GM21381 (cell line): Measurements from ENCODE around the gene SLC26A11.

Experiments used
- ATAC-seq: cut with Tn5 transposase; IDR thresholded peaks from one replicate; pipeline ENCODE4 v1.9.1; 2021; ENCODE audit warnings: mild to moderate bottlenecking, moderate library complexity; ENCODE audit not compliant: unreplicated experiment

Gene SLC26A11

DNA sequence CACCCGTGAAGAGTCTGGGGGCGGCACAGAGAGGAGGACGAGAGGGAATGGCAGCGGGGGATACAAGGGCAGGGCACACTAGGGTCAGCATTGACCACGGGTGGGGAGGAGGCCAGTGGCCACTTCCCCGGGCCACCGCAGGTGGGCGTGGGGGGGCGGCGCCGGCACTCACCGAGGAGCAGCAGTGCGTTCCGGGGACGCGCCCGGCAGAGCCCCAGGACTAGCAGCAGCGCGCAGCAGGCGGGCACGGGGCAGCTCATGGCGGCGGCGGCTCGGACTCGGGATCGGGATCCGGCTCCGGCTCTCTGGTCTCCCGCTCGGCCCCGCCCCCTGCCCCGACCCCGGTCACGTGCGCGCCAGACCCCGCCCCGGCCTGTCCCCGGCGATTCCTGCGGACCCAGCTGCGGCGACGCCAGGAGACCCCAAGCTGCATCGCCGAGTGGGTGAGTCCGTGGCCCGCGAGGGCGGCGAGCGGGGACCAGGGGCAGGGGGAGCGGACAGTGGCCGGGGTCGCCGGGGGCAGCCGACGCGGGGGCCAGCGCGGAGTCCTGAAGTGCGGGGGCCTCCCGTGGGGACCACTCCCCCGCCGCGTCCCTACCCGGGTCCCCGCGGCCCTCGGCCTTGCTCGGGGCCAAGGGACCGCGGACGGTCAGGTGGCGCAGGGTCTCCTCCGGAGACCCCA is at the start of gene SLC26A11, which contains the start of gene SGSH:
SLC26A11 (plus strand) TSS at position 374 of the 682 bp plus-strand sequence. CDS start 1,134 bp downstream, outside the sequence.
SGSH (minus strand) TSS at position 280 of the 682 bp plus-strand sequence; CDS start at position 260, 20 bp downstream.
- ATAC-seq: peak; percentile 32

DNA sequence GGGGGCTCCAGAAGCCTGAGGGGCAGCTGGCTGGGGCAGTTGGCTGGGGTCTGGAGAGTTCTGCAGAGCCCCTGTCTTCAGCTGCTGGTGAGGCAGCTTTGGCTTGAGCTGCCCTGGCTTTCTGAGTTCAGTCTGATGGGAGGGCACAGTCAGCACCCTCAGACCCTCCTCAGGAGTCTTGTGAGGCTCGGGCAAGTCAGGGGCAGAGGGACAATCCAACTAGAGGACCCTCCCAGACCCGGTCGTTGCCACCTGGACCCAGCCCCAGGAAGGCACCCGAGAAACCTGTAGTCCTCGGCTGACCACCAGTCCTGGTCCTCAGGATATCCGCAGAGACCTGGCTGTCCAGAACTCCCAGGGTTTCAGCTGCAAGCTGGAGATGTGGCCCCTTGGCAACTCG is 48.5 kb upstream of the SLC26A11 start:
- no peak for ATAC-seq

- ATAC-seq: no peak
These were observed 47.1 kb upstream of the SLC26A11 start for GRCh38 chr17:80173126-80173525.

DNA sequence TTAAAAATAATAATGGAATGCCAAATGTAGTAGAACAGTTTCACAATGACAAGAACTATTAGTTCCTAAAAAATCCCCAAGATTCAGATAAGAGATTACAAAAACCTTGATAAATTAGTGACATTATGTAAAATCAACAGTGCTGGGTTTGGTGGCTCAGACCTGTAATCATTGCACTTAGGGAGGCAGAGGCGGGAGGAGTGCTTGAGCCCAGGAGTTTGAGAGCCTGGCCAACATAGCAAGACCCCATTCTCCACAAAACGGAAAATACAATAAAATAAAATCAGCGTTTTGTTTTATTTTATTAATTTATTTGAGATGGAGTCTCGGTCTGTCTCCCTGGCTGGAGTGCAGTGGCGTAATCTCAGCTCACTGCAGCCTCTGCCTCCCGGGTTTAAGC is 46.3 kb upstream of the SLC26A11 start:
- ATAC-seq: no peak

DNA sequence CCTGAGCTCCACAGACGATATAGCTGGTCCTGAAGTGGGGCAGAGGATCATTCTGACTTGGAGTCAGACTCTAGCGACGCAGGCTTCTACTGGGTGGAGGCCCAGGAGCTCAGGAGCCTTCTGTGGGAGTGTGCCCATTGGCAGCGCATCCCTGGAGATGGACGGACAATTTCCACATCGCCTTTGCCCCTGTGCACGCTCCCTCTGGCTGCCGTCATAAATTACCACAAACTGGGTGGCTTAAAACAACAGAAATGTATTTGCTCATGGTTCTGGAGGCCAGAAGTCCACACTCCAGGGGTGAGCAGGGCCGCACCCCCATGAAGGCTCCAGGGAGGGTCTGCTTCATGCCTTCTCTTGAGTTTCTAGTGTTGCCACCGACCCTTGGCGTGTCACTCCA is 43.5 kb upstream of the SLC26A11 start:
- ATAC-seq: no peak

- ATAC-seq: no peak
These were observed 42.1 kb upstream of the SLC26A11 start for GRCh38 chr17:80177986-80178595.

DNA sequence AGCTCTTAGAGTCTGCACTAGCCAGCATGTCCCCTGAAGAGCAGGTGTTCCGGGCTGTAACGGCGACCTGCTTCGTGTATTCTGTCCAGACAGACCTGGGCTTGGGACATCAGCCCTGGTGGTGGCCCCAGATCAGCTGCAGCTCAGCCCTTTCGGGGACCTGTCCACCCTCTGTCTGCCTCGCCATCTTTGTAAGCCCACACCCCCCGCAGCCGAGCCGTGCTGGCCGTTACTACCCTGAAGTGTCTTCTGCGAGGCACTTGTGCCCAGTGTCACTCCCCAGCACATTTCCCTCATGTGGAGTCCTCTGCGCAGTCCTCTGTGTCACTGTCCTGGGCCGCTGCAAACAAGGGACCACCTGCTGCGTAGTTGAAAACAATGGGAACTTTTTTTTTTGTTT is 40.0 kb upstream of the SLC26A11 start:
- no peak for ATAC-seq

GRCh38 chr17:80181431-80181830 is 38.8 kb upstream of the SLC26A11 start:
- ATAC-seq: no peak

- ATAC-seq: no peak
These were observed 37.9 kb upstream of the SLC26A11 start for GRCh38 chr17:80182118-80182844.

DNA sequence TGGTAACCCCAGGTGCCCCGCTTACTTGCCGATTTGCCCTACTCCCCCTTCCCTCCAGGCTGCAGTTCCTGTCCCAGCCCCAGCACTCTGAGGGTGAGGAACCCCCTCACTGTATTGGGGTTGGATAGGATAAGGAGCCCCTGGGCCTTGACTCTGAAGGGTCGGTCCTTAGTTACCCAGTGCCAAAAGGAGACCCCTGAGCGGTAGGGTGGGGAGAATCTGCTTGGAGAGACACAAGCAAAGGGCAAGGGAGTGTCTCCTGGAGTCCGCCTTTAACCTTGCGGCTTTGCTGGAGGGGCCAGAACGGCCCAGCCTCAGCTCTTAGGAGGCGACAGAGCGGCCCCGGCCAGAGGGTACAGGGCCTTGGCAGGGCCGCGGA is 37.4 kb upstream of the SLC26A11 start:
- ATAC-seq: no peak

DNA sequence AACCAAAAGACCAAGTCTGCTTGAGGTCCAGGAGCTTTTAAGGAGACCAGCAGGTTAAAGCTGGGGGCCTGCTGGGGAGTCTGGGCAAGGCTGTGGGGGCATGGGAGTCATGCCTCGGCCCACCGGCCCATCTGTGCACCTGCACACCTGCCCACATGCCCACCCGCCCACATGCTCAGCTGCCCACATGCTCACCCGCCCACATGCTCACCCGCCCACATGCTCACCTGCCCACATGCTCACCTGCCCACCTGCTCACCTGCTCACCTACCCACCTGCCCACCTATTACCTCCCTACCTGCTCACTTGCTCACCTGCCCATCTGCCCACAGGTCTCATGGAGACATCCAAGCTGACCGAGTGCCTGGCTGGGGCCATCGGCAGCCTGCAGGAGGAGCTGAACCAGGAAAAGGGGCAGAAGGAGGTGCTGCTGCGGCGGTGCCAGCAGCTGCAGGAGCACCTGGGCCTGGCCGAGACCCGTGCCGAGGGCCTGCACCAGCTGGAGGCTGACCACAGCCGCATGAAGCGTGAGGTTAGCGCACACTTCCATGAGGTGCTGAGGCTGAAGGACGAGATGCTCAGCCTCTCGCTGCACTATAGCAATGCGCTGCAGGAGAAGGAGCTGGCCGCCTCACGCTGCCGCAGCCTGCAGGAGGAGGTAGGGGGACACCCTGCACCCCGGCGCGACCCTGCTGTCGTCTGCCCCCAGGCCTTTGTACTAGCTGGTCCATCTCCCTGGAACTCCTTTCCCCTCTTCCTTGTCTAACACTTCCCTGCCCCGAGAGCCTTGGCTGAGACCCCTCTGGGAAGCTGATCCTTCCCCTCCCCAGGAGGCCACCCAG is 36.4 kb upstream of the SLC26A11 start:
- ATAC-seq: no peak

- no peak for ATAC-seq
These were observed 35.9 kb upstream of the SLC26A11 start for GRCh38 chr17:80184423-80184714.

DNA sequence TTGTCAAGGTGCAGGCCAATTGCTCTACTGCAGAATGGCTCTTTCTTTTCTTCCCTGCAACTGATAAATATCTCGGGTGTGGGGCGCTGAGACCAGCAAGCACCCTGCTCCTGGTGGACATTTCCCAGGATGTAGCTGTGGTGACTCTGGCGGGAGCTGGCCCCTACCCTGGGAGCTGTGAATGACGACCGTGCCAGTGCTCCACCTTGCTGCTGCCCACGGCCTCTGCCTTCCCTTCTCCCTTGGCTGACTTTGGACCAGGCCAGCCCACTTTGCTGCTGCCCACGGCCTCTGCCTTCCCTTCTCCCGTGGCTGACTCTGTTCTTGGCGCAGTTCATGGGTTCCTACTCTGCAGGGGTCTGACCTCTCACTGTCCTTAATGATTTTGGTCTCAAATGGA is 34.3 kb upstream of the SLC26A11 start:
- ATAC-seq: no peak

GRCh38 chr17:80187090-80187489 is 33.1 kb upstream of the SLC26A11 start:
- ATAC-seq: no peak

DNA sequence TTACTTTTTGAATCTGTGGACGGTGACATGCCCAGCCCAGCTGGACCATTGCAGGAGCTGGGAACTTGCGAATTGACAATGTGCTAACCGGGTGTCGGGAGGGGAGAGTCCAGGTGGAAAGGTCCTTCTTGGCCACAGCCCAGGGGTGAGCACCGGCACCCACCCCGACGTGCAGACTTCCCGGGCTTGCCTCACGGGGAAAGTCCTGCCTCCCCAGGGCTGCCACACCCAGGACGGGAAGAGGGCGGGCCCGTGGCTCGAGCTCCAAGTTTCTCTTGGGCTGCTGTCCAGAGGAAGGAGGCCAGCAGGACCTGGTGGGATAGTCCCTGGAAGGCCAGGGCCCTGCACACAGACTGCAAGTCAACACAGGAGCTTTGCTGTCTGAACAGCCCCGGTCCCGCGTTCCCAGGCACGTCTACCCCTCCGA is 32.7 kb upstream of the SLC26A11 start:
- ATAC-seq: no peak

DNA sequence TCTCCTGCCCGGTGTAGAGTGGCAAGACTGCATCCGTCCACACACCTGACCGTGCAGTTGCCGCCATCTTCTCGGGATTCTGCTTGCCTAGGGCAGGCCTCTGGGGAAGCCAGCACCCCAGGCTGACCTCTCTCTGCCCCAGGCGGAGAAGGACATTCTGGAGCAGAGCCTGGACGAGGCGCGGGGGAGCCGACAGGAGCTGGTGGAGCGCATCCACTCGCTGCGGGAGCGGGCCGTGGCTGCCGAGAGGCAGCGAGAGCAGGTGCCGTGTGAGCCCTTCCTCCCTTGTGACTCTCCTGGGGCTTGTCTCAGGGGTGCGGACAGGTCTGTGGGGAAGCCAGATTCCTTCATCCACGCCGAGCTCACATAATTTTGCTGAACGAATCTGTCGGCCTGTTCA is 30.6 kb upstream of the SLC26A11 start:
- ATAC-seq: no peak

DNA sequence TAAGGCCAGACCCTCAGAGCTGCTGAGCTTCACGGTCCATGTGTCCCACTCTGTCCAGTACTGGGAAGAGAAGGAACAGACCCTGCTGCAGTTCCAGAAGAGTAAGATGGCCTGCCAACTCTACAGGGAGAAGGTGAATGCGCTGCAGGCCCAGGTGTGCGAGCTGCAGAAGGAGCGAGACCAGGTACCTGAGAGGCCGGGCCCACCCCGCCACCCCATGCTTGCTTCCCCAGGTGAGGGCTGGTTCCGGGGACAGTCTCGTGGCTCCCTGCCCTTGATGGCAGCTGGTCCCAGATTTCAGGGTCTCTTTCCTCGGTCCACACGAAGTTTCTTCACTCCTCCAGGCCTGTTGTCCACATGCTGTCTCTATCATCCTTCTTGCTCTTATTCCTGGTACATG is 29.5 kb upstream of the SLC26A11 start:
- no peak for ATAC-seq

DNA sequence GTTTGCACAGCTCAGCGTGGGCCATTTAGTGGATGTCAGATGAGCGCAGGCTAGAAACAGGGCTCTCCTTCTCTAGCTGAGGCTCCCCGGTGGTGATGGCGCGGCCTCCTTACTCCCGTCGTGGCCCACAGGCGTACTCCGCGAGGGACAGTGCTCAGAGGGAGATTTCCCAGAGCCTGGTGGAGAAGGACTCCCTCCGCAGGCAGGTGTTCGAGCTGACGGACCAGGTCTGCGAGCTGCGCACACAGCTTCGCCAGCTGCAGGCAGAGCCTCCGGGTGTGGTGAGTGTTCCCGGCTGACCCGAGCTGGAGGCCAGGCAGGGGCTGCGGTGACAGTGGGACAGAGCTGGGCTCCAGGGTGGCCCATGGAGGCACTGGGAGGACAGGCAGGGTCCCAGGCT is 29.0 kb upstream of the SLC26A11 start:
- ATAC-seq: no peak

GRCh38 chr17:80191865-80192661 is 28.2 kb upstream of the SLC26A11 start:
- no peak for ATAC-seq

DNA sequence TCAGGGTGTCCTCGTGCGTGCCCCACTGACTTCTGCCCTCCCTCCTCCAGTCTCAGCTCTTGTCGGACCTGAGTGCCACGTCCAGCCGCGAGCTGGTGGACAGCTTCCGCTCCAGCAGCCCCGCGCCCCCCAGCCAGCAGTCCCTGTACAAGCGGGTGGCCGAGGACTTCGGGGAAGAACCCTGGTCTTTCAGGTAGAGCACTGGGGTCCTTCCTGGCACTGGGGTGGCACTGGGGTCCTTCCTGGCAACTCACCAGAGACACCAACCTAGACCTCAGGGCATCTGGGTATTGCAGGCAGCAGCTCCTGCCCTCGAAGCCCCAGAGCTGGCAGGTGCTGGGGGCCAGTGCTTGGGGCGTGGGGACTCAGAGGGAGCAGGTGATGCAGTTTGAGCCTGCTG is 25.1 kb upstream of the SLC26A11 start:
- no peak for ATAC-seq
